Kidney epithelial cell (primary cell): ENCODE data around the gene KNDC1. TPM values are rescaled to one million over a fixed set of nuclear protein-coding genes. Genes with fewer than 3 reads are reported as not detected.

Experiments used
- DNase-seq: peaks from one replicate; pipeline ENCODE4 v3.0.0-alpha.2; 2010; ENCODE audit warnings: low read depth
- H3K27me3 ChIP-seq: 2 replicates; pipeline ENCODE4 v1.6.0; 2011; ENCODE audit warnings: low read length; ENCODE audit not compliant: control insufficient read depth, insufficient read depth
- H3K36me3 ChIP-seq: 2 replicates; pipeline ENCODE4 v1.5.1; 2011; ENCODE audit warnings: low read length; ENCODE audit not compliant: control insufficient read depth, insufficient read depth
- H3K4me3 ChIP-seq: 2 replicates; pipeline ENCODE4 v1.5.1; 2011; ENCODE audit warnings: low read depth, mild to moderate bottlenecking, control low read depth, low read length
- CTCF ChIP-seq: IDR thresholded peaks from 2 replicates; pipeline ENCODE4 v1.5.1; 2011; ENCODE audit warnings: mild to moderate bottlenecking, moderate library complexity, low read length, control low read depth, inconsistent platforms; ENCODE audit not compliant: insufficient read depth, poor library complexity, severe bottlenecking
- total RNA-seq: library from RNA; depleted of rRNA; stranded (reverse); fragments of >200 nt; gene quantifications from 2 replicates; pipeline ENCODE4 v1.2.3, GENCODE V29; 2015

KNDC1 gene
- total RNA-seq, 1 donor from 2014 or later = 0.13 TPM

- no peaks in the 10 kb centered on the region for H3K36me3 ChIP-seq
- H3K27me3 ChIP-seq = peaks cover 84% of the 10 kb centered on the region
- TF ChIP-seq CTCF = no peak
- no peak overlapping the region for H3K4me3 ChIP-seq
- DNase-seq = no peak
Observed at GRCh38 chr10:133236401-133237240, 76.6 kb downstream of the KNDC1 start.

GRCh38 chr10:133237241-133237587 lies 77.2 kb downstream of the KNDC1 start:
- Histone ChIP-seq H3K27me3 (peaks cover 84% of the 10 kb centered on the region), H3K4me3 (no peak overlapping the region), H3K36me3 (no peaks in the 10 kb centered on the region)
- no peak for DNase-seq
- TF ChIP-seq CTCF = no peak

- TF ChIP-seq CTCF = no peak
- H3K36me3 ChIP-seq = no peaks in the 10 kb centered on the region
- peaks cover 83% of the 10 kb centered on the region for H3K27me3 ChIP-seq
- no peak within 1 kb of the TSS for H3K4me3 ChIP-seq
- no peak for DNase-seq
Observed at GRCh38 chr10:133237588-133238465, 77.8 kb downstream of the KNDC1 start, which contains the start of gene VENTX. TSS of gene VENTX (plus strand) at chr10:133237855. CDS start at chr10:133237915, 60 bp downstream.

- DNase-seq = no peak
- no peak overlapping the region for H3K4me3 ChIP-seq
- no peak for TF ChIP-seq CTCF
- H3K36me3 ChIP-seq = no peaks in the 10 kb centered on the region
- peaks cover 82% of the 10 kb centered on the region for H3K27me3 ChIP-seq
Observed at GRCh38 chr10:133238466-133238804, 78.4 kb downstream of the KNDC1 start.

- no peaks in the 10 kb centered on the region for H3K36me3 ChIP-seq
- DNase-seq = no peak
- peaks cover 86% of the 10 kb centered on the region for H3K27me3 ChIP-seq
- no peak for TF ChIP-seq CTCF
- no peak overlapping the region for H3K4me3 ChIP-seq
Observed at GRCh38 chr10:133239990-133240389, 80.0 kb downstream of the KNDC1 start.
